ENCODE measurements around the gene CHRNB1.
"Not testable (repeated sequence)": the region's sequence is repeated elsewhere in the genome, so short reads cannot be mapped to it uniquely, and the experiment has no call there.

The CHRNB1 gene

DNA sequence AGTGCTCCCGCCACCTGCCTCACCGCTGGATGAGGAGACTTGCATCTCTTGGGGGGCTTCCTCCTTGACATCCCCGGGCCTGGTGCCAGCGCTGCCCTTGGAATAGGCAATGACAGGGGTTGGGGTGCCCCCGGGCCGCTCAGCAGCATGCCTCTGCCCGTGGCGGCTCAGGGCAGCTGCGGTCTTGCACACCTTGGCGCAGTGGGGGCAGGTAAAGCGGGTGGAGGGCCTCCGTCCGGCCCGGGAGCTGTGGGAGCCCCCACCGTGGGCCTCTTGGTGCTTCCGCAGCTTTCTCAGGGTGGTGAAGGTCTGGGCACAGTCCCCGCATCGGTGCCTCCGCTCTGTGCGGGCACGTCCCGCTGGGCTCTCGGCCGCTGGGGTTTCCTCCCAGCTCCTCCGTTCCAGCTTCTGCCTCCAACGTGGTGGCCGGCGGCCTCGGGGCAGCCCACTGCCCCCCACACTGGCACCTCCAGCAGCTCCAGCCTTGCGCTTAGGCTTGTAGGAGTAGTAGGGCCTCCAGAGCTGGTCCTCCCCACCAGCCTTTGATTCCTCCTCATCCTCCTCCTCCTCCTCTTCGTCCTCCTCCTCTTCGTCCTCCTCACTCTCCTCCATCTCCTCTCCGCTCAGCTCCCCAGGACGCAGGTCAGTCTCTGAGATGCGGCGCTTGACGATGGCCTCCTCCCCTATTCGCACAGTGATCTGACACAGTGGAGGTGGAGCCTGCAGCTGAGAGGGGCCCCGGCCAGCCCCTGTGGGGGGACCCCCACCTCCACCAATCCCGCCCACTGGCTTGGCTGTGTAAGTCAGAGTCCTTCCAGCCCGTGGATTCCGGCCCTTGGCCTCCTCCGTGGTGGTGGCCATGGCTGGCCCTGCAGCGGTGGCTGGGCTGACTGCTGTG, 17.9 kb downstream of the CHRNB1 start:
- H3K4me3 ChIP-seq: no peak overlapping the region
- peak overlapping the region in 7 of 21 experiments; percentile 41 to 71 (median 54) for H3K27ac ChIP-seq

DNA sequence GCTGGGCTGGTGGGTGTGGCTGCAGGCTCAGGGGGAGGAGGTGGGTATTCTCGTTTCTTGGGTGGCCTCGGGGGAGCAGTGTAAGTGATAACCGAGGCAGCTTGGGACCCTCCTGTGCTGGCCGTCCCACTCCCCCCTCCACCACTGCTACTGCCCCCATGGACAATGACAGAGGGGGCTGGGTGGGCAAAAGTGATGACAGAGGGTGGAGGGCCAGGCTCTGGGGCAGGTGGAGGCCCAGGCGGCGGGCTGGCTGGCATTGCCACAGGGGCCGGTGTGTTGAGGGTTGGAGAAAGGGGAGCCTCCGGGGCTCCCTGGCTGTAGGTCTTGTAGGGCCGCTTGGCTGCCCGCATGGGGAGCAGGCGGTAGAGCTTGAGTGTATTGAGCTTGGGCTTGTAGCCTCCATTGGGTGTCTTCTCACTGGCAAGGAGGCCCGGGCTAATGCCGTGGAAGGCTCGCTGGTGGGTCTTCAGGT, 18.5 kb downstream of the CHRNB1 start:
- Histone ChIP-seq H3K4me3 (no peak overlapping the region), H3K27ac (peak overlapping the region in 11 of 21 experiments; percentile 10 to 71 (median 52))

DNA sequence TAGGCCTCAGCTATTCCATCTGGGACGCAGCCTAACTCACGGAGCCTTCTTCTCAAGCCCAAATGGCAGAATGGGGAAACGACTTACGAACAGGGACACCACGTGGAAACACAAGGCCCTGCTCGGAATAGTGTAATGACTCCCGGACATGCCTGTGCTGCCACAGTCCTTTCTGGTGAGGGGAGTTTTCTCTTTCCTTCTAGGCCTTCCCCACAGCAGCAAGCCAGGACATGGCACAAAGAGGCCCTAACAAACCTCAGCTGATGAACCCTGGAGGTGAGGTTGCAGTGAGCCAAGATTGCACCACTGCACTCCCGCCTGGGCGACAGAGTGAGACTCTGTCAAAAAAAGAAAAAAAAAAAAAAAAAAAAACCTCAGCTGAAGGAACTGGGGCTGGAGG, 19.2 kb downstream of the CHRNB1 start:
- no peak overlapping the region for H3K4me3 ChIP-seq

DNA sequence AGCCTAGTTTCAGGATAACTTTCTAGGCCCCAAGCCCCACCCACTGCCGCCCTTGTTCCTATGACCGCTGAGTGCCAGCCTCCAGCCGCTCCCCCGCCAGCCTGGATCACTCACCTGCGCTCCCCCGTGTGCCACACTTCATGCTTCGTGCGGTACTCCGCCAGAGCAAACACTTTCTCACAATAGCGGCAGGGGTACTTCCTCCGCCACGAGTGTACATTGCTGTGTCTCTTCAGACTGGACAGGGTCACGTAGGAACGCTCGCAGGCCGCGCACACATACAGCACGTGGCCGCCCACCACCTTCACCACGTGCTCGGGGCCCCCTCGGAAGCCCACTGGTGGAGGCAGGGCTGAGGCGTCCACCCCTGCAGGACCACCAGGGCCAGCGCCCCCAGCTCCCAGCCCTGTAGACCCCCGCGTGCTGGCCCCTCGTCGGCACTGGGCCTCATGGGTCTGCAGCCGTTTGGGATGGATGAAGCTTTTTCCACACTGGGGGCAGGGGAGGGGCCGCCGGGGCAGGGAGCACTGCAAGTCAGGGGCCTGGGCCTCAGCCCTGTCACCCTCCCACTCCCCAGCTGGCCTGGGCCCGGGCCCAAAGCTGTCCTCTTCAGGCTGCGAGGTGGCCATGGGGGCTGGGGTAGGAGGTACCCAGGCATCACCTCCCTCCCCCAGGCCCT, 20.9 kb downstream of the CHRNB1 start:
- peak overlapping the region in 3 of 21 experiments; percentile 41 to 64 (median 56) for H3K27ac ChIP-seq
- H3K4me3 ChIP-seq: no peak overlapping the region

More for the DNA sequence above, 19.2 kb downstream of the CHRNB1 start:
- peak overlapping the region in 10 of 21 experiments; percentile 10 to 71 (median 53) for H3K27ac ChIP-seq

DNA sequence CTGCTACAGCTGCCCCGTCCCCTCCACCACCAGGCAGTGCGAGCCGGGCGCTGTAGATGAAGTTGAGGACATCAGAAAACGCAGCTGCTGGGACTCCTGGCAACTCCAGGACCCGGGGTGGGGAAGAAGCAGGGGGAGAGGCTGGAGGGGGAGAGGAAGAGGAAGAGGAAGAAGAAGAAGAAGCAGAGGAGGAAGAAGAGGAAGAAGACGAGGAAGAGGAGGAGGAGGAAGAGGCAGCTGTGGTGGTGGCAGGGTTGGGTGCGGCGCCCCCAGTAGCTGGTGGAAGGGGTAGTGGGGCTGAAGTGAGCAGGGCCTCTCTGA, 21.4 kb downstream of the CHRNB1 start:
- peak overlapping the region in 8 of 21 experiments; percentile 2 to 64 (median 32) for H3K27ac ChIP-seq
- H3K4me3 ChIP-seq: no peak overlapping the region

DNA sequence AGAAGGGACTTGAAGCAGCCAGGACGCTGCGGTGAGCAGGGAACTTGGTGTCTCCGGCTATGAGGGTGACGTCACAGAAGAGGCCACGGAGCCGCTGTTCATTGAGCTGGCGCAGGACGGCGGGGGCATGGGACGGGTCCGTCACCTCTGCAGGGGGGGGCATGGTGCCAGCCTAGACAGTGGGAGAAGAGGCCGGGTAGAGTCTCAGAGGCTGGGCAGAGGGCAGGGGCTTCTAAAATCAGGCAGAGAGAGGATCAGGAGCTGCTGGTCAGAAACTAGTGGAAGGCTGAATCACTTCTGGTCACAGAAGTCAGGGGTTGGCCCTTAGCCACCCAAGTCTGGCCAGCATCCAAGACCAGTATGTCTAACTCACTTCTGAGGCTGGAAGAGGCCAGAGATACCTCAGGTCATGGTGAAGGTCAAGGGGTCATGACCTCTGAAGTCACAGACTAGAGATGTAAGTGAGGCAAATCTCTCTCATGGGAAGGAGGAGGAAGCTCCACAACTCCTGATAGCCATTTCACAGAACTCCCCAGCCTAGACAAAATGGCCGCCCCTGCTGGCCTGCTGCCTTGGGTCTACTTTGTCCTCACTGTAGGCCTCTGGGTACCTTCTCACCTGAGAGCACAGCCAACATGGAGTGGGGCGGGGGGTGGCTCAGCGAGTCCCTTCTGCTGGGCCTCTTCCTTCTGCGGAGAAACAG, 21.9 kb downstream of the CHRNB1 start:
- Histone ChIP-seq H3K27ac (peak overlapping the region in 11 of 21 experiments; percentile 14 to 72 (median 46)), H3K4me3 (no peak overlapping the region)

DNA sequence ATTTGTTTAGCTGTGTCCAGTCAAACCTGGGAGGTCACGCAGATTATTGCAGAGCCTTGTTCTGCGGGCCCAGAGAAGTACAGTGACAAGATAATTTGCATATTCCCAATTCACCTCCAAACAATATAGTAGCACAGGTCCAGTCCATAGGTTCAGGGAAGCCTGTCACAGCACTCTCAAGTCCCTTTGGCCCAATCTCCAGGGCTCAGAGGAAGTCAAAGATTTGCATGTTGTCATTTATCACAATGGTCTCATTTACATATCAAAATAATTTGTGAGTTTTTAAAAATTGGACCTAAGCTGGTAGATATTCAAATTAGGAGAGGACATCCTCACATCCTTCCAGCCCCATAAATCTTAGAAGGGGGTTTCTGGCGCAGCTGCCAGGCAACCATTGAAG, 22.6 kb downstream of the CHRNB1 start:
- H3K4me3 ChIP-seq: no peak overlapping the region
- H3K27ac ChIP-seq: peak overlapping the region in 9 of 21 experiments; percentile 6 to 72 (median 46)

DNA sequence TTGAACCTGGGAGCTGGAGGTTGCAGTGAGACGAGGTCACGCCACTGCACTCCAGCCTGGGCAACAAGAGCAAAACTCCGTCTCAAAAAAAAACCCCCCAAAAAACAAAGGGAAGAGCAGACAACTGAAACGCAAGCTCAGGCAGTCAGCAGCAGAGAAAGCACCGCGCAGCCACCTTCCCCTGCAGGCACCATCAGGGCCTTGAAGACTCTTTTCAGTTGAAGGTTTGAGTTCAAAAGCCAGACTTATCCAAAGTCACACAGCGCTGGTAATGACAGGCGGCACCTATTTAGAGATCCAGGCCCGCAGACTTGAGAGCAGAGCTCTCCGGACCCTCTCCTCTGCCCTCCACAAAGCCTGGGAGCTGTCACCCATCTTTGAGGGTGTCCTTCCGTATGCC, 23.4 kb downstream of the CHRNB1 start:
- Histone ChIP-seq H3K4me3 (no peak overlapping the region), H3K27ac (no peak overlapping the region)

DNA sequence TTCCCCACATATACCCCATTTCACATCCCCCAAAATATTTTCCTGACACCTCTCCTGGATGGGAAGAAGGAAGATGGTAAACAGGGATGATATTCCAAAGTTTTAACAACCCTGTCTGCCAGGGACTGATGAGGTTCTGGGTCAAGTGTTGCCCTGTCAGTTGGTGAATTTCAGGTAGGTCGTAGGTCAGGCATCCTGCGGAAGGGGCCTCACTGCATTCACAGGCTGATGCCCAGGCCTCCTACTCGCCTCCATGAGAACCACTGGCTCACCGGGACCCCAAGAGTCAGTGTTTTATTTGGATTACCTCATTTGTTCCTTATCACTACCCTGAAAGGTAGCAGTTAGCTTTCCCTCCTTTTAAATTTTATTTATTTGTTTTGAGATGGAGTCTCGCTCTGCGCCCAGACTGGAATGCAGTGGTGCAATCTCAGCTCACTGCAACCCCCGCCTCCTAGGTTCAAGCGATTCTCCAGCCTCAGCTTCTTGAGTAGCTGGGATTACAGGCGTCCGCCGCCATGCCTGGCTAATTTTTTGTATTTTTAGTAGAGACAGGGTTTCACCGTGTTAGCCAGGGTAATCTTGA, 24.0 kb downstream of the CHRNB1 start:
- H3K27ac ChIP-seq: no peak overlapping the region

DNA sequence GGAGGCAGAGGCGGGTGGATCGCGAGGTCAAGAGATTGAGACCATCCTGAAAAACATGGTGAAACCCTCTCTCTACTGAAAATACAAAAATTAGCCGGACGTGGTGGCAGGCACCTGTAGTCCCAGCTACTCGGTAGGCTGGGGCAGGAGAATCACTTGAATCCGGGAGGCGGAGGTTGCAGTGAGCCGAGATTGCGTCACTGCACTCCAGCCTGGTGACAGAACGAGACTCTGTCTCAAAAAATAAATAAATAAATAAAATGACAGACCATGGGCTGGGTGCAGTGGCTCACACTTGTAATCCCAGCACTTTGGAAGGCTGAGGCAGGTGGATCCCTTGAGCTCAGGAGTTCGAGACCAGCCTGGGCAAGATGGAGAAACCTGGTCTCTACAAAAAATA, 25.0 kb downstream of the CHRNB1 start:
- H3K4me3 ChIP-seq, H3K27ac ChIP-seq: not testable (repeated sequence)

More for the DNA sequence above, 24.0 kb downstream of the CHRNB1 start:
- no peak overlapping the region for H3K4me3 ChIP-seq

DNA sequence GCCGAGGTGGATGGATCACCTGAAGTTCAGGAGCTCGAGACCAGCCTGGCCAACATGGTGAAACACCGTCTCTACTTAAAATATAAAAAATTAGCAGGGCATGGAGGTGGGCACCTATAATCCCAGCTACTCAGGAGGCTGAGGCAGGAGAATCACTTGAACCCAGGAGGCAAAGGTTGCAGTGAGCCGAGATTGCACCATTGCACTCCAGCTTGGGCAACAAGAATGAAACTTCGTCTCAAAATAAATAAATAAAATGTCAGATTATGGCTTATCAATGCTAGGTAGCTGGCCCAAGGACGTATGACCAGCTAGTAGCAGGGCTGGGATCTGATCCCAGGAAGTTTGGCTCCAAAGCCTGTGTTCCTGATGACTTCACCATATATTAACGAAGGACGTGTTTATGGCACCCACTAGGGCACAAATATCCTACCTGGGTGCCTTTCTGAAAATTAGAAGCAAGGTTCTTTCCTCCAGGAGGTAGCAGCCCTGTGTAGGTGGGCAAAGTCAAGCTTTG, 25.7 kb downstream of the CHRNB1 start:
- H3K27ac ChIP-seq, H3K4me3 ChIP-seq: not testable (repeated sequence)

DNA sequence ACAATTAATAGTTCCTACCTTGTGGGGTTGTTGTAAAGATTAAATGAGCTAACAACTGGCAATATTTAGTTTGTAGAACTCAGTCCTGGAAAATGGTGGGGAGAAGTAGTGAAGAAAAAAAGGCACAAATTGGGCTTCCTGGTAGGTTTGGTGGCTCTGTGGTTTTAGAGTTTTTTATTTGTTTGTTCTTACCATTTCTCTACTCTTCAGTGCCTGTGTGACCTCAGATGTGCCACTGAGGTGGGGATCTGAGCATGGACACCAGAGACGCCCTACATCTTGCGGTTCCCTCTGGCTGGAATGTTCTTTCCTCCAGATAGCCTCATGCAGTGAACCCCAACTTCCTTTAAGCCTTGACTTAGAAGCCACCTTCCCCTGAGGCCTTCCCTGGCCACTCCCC, 26.9 kb downstream of the CHRNB1 start:
- H3K4me3 ChIP-seq: no peak overlapping the region
- H3K27ac ChIP-seq: peak overlapping the region in 1 of 21 experiments; percentile 49

DNA sequence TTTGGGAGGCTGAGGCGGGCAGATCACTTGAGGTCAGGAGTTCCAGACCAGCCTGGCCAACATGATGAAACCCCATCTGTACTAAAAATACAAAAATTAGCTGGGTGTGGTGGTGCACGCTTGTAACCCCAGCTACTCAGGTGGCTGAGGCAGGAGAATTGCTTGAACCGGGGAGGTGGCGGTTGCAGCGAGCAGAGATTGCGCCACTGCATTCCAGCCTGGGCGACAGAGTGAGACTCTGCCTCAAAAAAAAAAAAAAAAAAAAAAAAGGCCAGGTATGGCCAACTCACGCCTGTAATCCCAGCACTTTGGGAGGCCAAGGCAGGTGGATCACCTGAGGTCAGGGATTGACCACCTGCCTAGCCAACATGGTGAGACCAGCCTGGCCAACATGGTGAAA, 29.9 kb downstream of the CHRNB1 start:
- H3K4me3 ChIP-seq: not testable (repeated sequence)
- H3K27ac ChIP-seq: peak overlapping the region in 11 of 21 experiments; percentile 79 to 100 (median 100)

DNA sequence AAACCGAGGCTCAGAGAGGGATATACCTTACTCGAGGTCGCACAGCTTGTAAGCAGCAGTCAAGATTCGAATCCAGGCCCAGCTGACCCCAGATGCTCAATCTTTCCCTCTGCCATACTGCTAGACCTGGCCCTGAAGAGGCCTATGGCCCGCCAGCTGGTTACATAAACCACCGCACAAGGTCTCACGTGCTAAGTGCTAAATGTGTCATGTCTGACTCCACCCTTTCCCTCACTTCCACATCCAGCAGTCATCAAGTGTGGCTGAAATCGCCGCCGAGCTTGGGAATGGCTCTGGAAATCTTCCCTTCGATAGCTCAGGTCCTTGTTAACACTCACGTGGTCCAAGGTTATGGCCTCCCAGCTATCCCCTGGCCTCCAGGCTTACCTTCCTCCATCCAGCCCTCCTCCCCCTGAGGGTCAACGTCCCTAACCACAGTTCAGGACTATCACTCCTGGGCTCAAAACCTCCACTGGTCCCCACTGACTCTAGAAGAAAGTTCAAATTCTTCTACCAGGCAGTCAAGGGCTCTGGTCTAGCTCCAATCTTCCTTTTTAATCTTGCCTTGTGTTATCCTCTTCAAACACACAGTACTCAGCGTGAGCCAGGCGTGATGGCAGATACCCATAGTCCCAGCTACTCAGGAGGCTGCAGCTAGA, 31.0 kb downstream of the CHRNB1 start:
- no peak overlapping the region for H3K4me3 ChIP-seq
- H3K27ac ChIP-seq: peak overlapping the region in 20 of 21 experiments; percentile 53 to 100 (median 100)

DNA sequence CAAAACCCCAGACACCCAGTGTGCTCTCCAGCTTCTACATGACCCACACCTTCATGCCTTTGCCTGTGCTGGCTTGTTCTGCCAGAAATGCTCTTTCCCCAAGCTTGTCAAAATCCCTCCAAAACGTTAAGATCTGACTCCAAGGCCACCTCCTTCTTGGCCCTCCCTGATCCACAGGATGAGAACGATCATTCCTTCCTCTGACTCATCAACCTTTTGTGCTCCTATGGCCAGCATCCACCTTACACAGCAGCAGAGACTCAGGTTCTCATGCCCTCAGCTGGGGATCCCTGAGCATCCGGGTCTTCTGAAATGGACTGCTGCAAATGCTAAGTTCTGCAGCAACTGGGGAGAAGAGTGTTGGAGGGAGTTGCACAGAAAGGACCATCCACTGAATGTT, 31.6 kb downstream of the CHRNB1 start:
- H3K4me3 ChIP-seq: no peak overlapping the region
- peak overlapping the region in 20 of 21 experiments; percentile 62 to 100 (median 100) for H3K27ac ChIP-seq

DNA sequence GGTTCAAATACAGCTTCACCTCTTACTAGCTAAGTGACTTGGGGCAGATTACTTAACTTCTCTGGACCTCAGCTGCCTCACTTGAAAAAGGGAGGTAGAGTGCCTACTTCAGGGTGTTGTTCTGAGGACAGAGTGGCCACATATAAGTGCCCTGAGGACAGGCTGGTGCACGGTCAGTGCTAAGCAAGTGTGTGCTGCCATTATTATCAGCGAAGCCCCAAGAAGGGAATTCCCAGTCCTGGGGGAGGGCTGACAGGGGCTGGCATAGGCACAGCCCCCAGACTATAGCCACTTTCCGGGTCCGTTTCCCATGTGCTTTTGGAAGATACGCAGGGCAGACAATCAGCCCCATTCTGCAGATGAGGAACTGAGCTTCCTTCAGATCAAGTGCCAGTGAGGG, 32.1 kb downstream of the CHRNB1 start:
- Histone ChIP-seq H3K27ac (peak overlapping the region in 20 of 21 experiments; percentile 96 to 100 (median 100)), H3K4me3 (peak overlapping the region in 4 of 7 experiments; percentile 82 to 99 (median 91))

DNA sequence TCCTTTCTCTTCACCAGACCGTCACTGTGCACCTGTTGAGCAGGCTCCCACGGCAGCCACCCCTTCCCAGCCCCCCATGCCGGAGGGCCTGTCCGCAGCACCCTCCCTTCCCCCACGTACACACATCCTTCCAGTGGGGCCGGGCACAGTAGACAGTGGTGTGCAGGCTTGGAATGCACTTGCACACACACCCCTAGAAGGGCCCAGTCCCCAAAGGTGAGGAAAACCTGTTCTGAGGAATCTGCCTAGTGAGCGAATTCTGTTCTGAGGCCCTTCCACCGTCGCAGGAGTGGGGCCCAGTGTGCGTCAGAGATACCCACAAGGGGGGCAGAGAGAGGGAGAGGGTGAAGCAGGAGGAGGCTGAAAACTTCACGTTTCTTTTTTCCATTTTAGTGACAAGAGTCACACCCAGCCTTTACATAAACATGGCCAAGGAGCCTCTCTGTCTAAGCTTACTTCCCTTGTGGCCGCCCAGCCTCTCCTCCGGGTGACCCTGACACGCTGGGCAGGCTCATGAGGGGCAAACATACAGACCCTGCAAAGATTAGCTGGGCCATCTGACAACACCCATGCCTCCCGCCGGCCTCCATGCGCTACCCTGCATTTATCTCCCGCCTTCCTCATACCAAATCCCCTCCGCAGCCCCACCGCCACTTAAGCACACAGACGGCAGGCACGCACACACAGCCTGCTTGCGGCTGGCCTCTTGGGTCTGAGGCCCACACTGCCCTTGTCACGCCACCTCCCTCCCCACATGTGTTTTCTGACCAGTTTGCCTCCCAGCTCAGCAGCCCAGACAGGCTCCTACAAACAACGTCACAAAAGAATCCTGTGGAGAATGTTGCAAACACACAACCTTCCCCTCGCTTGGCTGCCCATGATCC, 32.8 kb downstream of the CHRNB1 start:
- H3K4me3 ChIP-seq: peak overlapping the region; percentile 61 to 99 (median 85)
- H3K27ac ChIP-seq: peak overlapping the region in 20 of 21 experiments; percentile 96 to 100 (median 100)
